Upper lobe of right lung (tissue), 1 donor: ENCODE measurements around the gene TEX13A. TPM values are rescaled to one million over a fixed set of nuclear protein-coding genes. Genes with fewer than 3 reads are reported as not detected.

Source experiments
- ATAC-seq: fragments of 200-7000 bp; cut with Tn5 transposase; one replicate; pipeline ENCODE4 v1.9.1; 2020; ENCODE audit warnings: mild to moderate bottlenecking, moderate library complexity
- DNase-seq: peaks from one replicate; pipeline ENCODE4 v3.0.0-alpha.2; 2020
- H3K27ac ChIP-seq: fragments of 200-600 bp; one replicate; pipeline ENCODE4 v1.8.0; 2022
- H3K27me3 ChIP-seq: fragments of 200-600 bp; one replicate; pipeline ENCODE4 v1.8.0; 2022; ENCODE audit warnings: mild to moderate bottlenecking
- H3K36me3 ChIP-seq: fragments of 200-600 bp; one replicate; pipeline ENCODE4 v1.8.0; 2022
- H3K4me1 ChIP-seq: fragments of 200-600 bp; one replicate; pipeline ENCODE4 v1.8.0; 2022
- H3K4me3 ChIP-seq: fragments of 200-600 bp; one replicate; pipeline ENCODE4 v1.8.0; 2022; ENCODE audit warnings: mild to moderate bottlenecking
- H3K9me3 ChIP-seq: fragments of 200-600 bp; one replicate; pipeline ENCODE4 v1.8.0; 2022
- intact Hi-C: fragments of 100-400 bp; cut with DNase I; formaldehyde crosslinking; loops from one replicate; pipeline ENCODE4 v1.11.0; 2022
- long read RNA-seq: library from polyadenylated mRNA; unstranded; transcript quantifications from one replicate; pipeline ENCODE4 v2.0.0, GENCODE V29; 2021
- total RNA-seq: library from RNA; stranded (reverse); fragmentation: NEBNext Ultra II Directional; extraction: Animal tissue kit (Norgen Biotek cat#: 25700); gene quantifications from one replicate; pipeline ENCODE4 v1.2.1, GENCODE V29; 2021
- TF ChIP-seq, protein P1 (sequence below): fragments of 200-600 bp; IDR thresholded peaks from one replicate; pipeline ENCODE4 v1.8.0; 2022; ENCODE audit warnings: antibody characterized with exemption
- donor health status: DM: no; HTN: yes; CAD: no; lungs with severe emphysema.

Gene TEX13A, protein sequence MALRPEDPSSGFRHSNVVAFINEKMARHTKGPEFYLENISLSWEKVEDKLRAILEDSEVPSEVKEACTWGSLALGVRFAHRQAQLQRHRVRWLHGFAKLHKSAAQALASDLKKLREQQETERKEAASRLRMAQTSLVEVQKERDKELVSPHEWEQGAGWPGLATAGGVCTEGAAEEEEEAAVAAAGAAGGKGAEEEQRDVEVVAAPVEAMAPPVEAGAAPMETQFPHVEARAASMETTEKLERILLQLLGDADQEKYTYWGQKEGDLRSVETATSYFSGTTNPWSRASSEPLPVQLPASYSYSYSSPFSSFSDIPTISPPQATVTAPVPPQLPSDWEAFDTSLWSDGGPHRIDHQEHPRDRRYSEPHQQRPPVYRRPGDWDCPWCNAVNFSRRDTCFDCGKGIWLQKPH
- total RNA-seq, result not detected
- long read RNA-seq, result 0 reads

DNA sequence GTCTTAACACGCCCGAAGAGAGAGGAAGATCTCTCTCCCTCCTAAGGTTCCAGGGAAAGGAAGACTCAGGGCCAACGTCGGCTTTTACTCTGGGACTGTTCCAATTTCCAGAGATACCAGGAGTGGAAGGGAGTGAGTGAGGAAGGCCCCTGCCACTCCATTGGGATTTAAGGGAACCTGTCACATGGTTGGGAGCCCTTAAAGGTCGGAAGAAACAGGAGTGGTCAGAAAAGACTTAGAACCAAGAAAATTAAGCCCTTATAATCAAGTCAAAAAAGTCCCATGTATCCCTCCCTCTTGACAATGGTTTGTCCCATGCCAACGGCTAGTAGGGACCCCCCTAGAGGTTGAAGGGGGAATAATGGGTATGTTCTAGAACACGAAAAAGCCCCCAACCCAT, at the start of gene TEX13A:
Gene TEX13A (minus strand): TSS at position 59 of the 400 bp plus-strand sequence. CDS start 297 bp downstream, outside the sequence.
- Histone ChIP-seq H3K4me3 (no peak within 1 kb of the TSS), H3K27ac (no peak within 1 kb of the TSS), H3K36me3 (no peaks in the 10 kb centered on the region), H3K4me1 (no peaks in the 10 kb centered on the region), H3K27me3 (no peaks in the 10 kb centered on the region), H3K9me3 (no peaks in the 10 kb centered on the region)
- ATAC-seq (no peak), DNase-seq (no peak)
- intact Hi-C loops, result no loop called here
- TF ChIP-seq, protein P1, sequence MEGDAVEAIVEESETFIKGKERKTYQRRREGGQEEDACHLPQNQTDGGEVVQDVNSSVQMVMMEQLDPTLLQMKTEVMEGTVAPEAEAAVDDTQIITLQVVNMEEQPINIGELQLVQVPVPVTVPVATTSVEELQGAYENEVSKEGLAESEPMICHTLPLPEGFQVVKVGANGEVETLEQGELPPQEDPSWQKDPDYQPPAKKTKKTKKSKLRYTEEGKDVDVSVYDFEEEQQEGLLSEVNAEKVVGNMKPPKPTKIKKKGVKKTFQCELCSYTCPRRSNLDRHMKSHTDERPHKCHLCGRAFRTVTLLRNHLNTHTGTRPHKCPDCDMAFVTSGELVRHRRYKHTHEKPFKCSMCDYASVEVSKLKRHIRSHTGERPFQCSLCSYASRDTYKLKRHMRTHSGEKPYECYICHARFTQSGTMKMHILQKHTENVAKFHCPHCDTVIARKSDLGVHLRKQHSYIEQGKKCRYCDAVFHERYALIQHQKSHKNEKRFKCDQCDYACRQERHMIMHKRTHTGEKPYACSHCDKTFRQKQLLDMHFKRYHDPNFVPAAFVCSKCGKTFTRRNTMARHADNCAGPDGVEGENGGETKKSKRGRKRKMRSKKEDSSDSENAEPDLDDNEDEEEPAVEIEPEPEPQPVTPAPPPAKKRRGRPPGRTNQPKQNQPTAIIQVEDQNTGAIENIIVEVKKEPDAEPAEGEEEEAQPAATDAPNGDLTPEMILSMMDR, result no peak

DNA sequence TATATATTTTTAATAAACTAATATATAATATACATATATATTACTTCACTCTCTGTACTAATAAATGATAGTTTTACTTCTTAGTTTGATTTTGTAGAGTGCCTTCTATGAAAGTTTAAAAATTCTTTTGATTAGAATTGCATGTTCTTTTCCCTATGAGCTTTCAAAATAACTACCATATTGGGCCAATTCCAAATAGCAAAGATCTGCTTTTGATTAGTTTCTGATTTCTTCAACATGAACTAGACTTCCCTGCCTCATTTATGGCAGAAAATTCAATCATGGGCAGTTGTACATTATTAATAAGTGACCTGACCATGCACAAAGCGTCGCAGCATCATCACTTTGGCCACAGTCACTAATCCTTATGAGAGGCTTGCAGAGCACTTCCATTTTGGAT, 48.9 kb upstream of the TEX13A start:
- Histone ChIP-seq H3K4me1 (no peaks in the 10 kb centered on the region), H3K27me3 (no peaks in the 10 kb centered on the region), H3K27ac (no peak overlapping the region), H3K36me3 (no peaks in the 10 kb centered on the region), H3K9me3 (no peaks in the 10 kb centered on the region), H3K4me3 (no peak overlapping the region)
- intact Hi-C loops, result no loop called here
- DNase-seq (no peak), ATAC-seq (no peak)
- TF ChIP-seq, protein P1, result no peak

DNA sequence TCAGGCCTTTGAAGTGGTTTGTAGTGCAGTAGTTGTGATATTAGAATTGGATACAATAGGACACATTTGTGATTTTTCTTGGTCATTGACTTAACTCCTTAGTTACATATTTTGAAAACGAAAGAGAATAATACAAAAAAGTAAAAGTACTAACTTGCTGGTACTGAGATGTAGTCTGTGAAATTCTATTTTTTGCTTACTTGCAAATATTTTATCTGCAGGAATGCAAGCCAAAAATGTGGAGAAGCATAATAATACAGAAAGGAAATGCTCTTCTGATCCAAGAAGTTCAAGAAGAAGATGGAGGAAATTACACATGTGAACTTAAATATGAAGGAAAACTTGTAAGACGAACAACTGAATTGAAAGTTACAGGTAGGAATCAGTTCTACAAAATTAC, 46.7 kb upstream of the TEX13A start:
- intact Hi-C loops, result no loop called here
- TF ChIP-seq, protein P1, result no peak
- no peak for ATAC-seq

DNA sequence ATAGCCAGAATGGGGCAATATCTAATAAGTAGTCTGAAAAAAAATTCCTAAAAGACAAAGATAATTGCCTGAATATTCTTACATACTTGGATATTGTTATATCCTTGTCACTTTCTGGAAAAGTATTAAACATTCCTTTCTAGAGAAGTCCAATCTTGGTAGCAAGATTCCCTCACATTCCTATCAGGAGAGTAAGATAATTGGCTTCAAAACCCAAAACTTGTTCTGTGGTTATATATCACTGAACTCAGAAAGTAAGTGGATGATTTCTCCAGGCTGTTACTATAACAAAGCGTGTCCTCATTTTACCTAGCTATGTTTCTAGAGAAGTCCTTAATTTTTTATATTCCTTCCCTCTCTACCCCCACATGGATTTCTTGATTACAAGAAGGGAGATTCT, 46.0 kb upstream of the TEX13A start:
- ATAC-seq (no peak), DNase-seq (no peak)
- Histone ChIP-seq H3K27me3 (no peaks in the 10 kb centered on the region), H3K36me3 (no peaks in the 10 kb centered on the region), H3K4me1 (no peaks in the 10 kb centered on the region), H3K4me3 (no peak overlapping the region), H3K9me3 (no peaks in the 10 kb centered on the region), H3K27ac (no peak overlapping the region)
- intact Hi-C loops, result no loop called here
- TF ChIP-seq, protein P1, result no peak

More for the DNA sequence above, 46.7 kb upstream of the TEX13A start:
- Histone ChIP-seq H3K27me3 (no peaks in the 10 kb centered on the region), H3K4me3 (no peak overlapping the region), H3K4me1 (no peaks in the 10 kb centered on the region), H3K36me3 (no peaks in the 10 kb centered on the region), H3K27ac (no peak overlapping the region), H3K9me3 (no peaks in the 10 kb centered on the region)
- DNase-seq, result no peak

DNA sequence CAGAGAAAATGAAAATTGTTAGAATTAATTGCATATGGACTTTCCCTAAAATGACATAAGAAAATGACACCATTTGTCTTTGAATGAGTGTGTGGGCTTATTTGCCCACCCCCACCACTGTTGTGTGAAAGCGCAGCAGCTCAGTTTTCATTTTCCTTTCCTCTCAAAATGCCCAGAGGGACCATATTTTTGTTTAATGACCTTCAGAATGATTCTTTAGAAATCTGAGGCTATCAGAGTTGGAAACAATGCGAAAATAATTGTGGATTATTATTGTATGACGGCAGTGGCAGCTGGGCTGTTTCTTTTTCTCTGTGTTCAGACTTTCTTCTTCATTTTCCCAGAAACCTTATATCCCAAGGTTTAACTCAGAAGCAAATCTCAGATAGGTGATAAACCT, 44.6 kb upstream of the TEX13A start:
- DNase-seq (no peak), ATAC-seq (no peak)
- no peaks in the 10 kb centered on the region for H3K9me3 ChIP-seq
- no peak overlapping the region for H3K4me3 ChIP-seq
- TF ChIP-seq, protein P1, result no peak
- no peaks in the 10 kb centered on the region for H3K27me3 ChIP-seq
- no peaks in the 10 kb centered on the region for H3K36me3 ChIP-seq
- intact Hi-C loops, result no loop called here
- H3K27ac ChIP-seq, result no peak overlapping the region
- no peaks in the 10 kb centered on the region for H3K4me1 ChIP-seq
